MM.1S (cell line): ENCODE measurements around the gene C5AR1.

Experiments used
- EZH2 ChIP-seq: fragments of 300-600 bp; sonication (generic); optimal IDR thresholded peaks from 2 replicates; pipeline ENCODE3; 2017; ENCODE audit warnings: low read depth, mild to moderate bottlenecking, antibody characterized with exemption, low read length, mixed read lengths
- EZH2phosphoT487 ChIP-seq: fragments of 300-600 bp; sonication (generic); IDR thresholded peaks from 2 replicates; pipeline ENCODE4 v1.6.1; 2018; ENCODE audit warnings: antibody characterized with exemption, low read length

- TF ChIP-seq EZH2, result no peak
- no peak for TF ChIP-seq EZH2phosphoT487
Observed at GRCh38 chr19:47316513-47316912, 6.9 kb downstream of the C5AR1 start.
